PC-9 (cell line): ENCODE measurements around the gene FJX1. TPM values are rescaled to one million over a fixed set of nuclear protein-coding genes. Genes with fewer than 3 reads are reported as not detected.

Experiments used
- BruUV-seq: library from RNA; stranded (reverse); fragments of 400-500 nt; replicated peaks from 2 replicates; lab custom pipeline; 2021; lab: Mats Ljungman, UMichigan
- CTCF ChIA-PET: fragments of 300-600 bp; sonication (Branson Sonifier 250); formaldehyde crosslinking; loops from one replicate; lab custom pipeline; 2022; ENCODE audit warnings: antibody characterized with exemption; lab: Charles Lee
- POLR2A ChIA-PET: fragments of 300-600 bp; sonication (Branson Sonifier 250); formaldehyde crosslinking; loops from one replicate; lab custom pipeline; 2022; ENCODE audit warnings: antibody characterized with exemption; ENCODE audit not compliant: unreplicated experiment; lab: Charles Lee
- DNase-seq, 2 experiments: peaks; one replicate each; pipeline versions ENCODE4 v3.0.0 to v3.0.0-alpha.2; 2015 to 2022; ENCODE audit warnings: mixed read lengths in 1 of 2
- H2AFZ ChIP-seq: fragments of 200-600 bp; sonication (generic); 2 replicates; pipeline ENCODE4 v1.8.1; 2017; ENCODE audit warnings: antibody characterized with exemption
- H3F3A ChIP-seq: fragments of 200-600 bp; sonication (generic); 2 replicates; pipeline ENCODE4 v1.8.1; 2017; ENCODE audit warnings: antibody characterized with exemption, mild to moderate bottlenecking, low read depth; ENCODE audit not compliant: insufficient read depth
- H3K27ac ChIP-seq: fragments of 200-600 bp; sonication (generic); 2 replicates; pipeline ENCODE4 v1.6.1; 2016; ENCODE audit warnings: mixed run types
- H3K27me3 ChIP-seq: fragments of 200-600 bp; sonication (generic); 2 replicates; pipeline ENCODE4 v1.6.1; 2016; ENCODE audit warnings: low read depth, mixed run types; ENCODE audit not compliant: insufficient read depth
- H3K36me3 ChIP-seq: fragments of 200-600 bp; sonication (generic); 2 replicates; pipeline ENCODE4 v1.6.1; 2016; ENCODE audit warnings: low read depth, mixed run types
- H3K4me1 ChIP-seq: fragments of 200-600 bp; sonication (generic); replicated peaks from 2 replicates; pipeline ENCODE4 v1.6.1; 2016; ENCODE audit warnings: mixed run types; ENCODE audit not compliant: insufficient read depth
- H3K4me2 ChIP-seq: fragments of 200-600 bp; sonication (generic); 2 replicates; pipeline ENCODE4 v1.6.1; 2017; ENCODE audit warnings: mixed run types
- H3K4me3 ChIP-seq: fragments of 200-600 bp; sonication (generic); 2 replicates; pipeline ENCODE4 v1.6.1; 2016; ENCODE audit warnings: mixed run types
- H3K79me2 ChIP-seq: fragments of 200-600 bp; sonication (generic); 2 replicates; pipeline ENCODE4 v1.6.1; 2017; ENCODE audit warnings: low read depth, mixed run types
- H3K9me2 ChIP-seq: fragments of 200-600 bp; sonication (generic); 2 replicates; pipeline ENCODE4 v1.8.1; 2017; ENCODE audit warnings: mild to moderate bottlenecking; ENCODE audit not compliant: insufficient read depth
- H3K9me3 ChIP-seq: fragments of 200-600 bp; sonication (generic); 2 replicates; pipeline ENCODE4 v1.8.1; 2016; ENCODE audit warnings: low read depth; ENCODE audit not compliant: insufficient read depth
- H4K20me1 ChIP-seq: fragments of 200-600 bp; sonication (generic); 2 replicates; pipeline ENCODE4 v1.8.1; 2017; ENCODE audit not compliant: insufficient read depth
- EZH2 ChIP-seq: fragments of 200-600 bp; sonication (generic); IDR thresholded peaks from 2 replicates; pipeline ENCODE4 v1.8.0; 2017; ENCODE audit warnings: antibody characterized with exemption, low read depth
- intact Hi-C: fragments of 100-400 bp; cut with micrococcal nuclease; formaldehyde crosslinking; loops from one replicate; pipeline ENCODE4 v1.10.0; 2022; ENCODE audit not compliant: unreplicated experiment
- total RNA-seq: library from RNA; stranded (reverse); gene quantifications from 2 replicates; pipeline ENCODE4 v1.2.3, GENCODE V29; 2021
- TF ChIP-seq, protein P1 (sequence below): fragments of 200-600 bp; sonication (generic); conservative IDR thresholded peaks from 2 replicates; pipeline ENCODE4 v1.6.1; 2017; ENCODE audit warnings: mixed run types, antibody characterized with exemption, mild to moderate bottlenecking, moderate library complexity

Gene FJX1
- total RNA-seq, 1 experiment from 2014 or later = 14.8 TPM

DNA sequence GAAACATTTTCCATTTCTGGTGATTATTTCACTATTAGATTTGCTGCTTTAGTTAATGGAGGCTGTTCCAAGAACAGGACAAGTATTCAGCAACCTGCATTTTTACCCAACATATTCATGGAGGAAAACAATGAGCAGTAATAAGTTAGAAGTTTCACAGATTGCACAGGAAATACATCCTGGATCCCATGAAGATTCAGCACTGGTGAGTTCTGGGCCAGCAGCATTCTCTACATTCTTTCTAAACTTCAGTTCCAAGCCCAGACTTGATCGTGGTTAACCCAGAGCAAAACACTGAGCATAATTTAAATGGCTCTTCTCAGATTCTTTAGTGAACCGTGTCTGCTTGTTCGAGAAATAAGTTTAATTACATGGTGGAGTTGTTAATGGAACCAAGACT is 3.8 kb downstream of the FJX1 start:
- DNase-seq = peak; percentile 44 to 78
- TF ChIP-seq EZH2 = no peak
- H3K4me2 ChIP-seq = peak overlapping the region; percentile 99
- H3K4me1 ChIP-seq = peaks cover 32% of the 10 kb centered on the region
- ChIA-PET CTCF (interaction anchor here (1.2 kb wide), 1 partner anchor 200 kb away, joined by 5 read pairs; no protein-coding TSS in a partner anchor), POLR2A (no interaction called here)
- H3K4me3 ChIP-seq = peak overlapping the region; percentile 22; the same call in 1 of the 2 replicates
- peaks cover 4% of the 10 kb centered on the region; the same call in 1 of the 2 replicates for H3F3A ChIP-seq
- no peaks in the 10 kb centered on the region for H3K27me3 ChIP-seq
- H3K27ac ChIP-seq = peak overlapping the region; percentile 15
- H2AFZ ChIP-seq = no peak overlapping the region
- no peaks in the 10 kb centered on the region for H4K20me1 ChIP-seq
- no peaks in the 10 kb centered on the region for H3K36me3 ChIP-seq
- intact Hi-C loops = loop anchor here (1.0 kb wide), 2 partner anchors 8 to 40 kb away; partner anchors contain the start of gene TRIM44
- no TSS peak for BruUV-seq
- H3K79me2 ChIP-seq = peaks cover 28% of the 10 kb centered on the region
- no peaks in the 10 kb centered on the region for H3K9me3 ChIP-seq
- no peaks in the 10 kb centered on the region for H3K9me2 ChIP-seq

- peaks cover 6% of the 10 kb centered on the region for H3F3A ChIP-seq
- intact Hi-C loops = no loop called here
- no peak overlapping the region for H3K4me2 ChIP-seq
- POLR2A ChIA-PET = interaction anchor here (0.6 kb wide), 2 partner anchors 27 to 171 kb away, joined by 3 to 6 read pairs; no protein-coding TSS in a partner anchor
- no peaks in the 10 kb centered on the region for H3K9me3 ChIP-seq
- H3K4me3 ChIP-seq = no peak overlapping the region
- no peak for DNase-seq
- H4K20me1 ChIP-seq = no peaks in the 10 kb centered on the region
- no peaks in the 10 kb centered on the region for H3K9me2 ChIP-seq
- H3K4me1 ChIP-seq = peaks cover 27% of the 10 kb centered on the region
- peaks cover 28% of the 10 kb centered on the region for H3K79me2 ChIP-seq
- no peak overlapping the region for H3K27ac ChIP-seq
- CTCF ChIA-PET = no interaction called here
- no peak for TF ChIP-seq EZH2
- TF ChIP-seq, protein P1, sequence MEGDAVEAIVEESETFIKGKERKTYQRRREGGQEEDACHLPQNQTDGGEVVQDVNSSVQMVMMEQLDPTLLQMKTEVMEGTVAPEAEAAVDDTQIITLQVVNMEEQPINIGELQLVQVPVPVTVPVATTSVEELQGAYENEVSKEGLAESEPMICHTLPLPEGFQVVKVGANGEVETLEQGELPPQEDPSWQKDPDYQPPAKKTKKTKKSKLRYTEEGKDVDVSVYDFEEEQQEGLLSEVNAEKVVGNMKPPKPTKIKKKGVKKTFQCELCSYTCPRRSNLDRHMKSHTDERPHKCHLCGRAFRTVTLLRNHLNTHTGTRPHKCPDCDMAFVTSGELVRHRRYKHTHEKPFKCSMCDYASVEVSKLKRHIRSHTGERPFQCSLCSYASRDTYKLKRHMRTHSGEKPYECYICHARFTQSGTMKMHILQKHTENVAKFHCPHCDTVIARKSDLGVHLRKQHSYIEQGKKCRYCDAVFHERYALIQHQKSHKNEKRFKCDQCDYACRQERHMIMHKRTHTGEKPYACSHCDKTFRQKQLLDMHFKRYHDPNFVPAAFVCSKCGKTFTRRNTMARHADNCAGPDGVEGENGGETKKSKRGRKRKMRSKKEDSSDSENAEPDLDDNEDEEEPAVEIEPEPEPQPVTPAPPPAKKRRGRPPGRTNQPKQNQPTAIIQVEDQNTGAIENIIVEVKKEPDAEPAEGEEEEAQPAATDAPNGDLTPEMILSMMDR = no peak
- no peaks in the 10 kb centered on the region for H3K27me3 ChIP-seq
- BruUV-seq = no TSS peak
- no peaks in the 10 kb centered on the region for H3K36me3 ChIP-seq
- H2AFZ ChIP-seq = no peak overlapping the region
Observed at GRCh38 chr11:35623621-35624168, 5.4 kb downstream of the FJX1 start.

- no peak for DNase-seq
- intact Hi-C loops = no loop called here
- Histone ChIP-seq H3K36me3 (no peaks in the 10 kb centered on the region), H3K9me3 (no peaks in the 10 kb centered on the region), H3K4me1 (peaks cover 28% of the 10 kb centered on the region), H4K20me1 (no peaks in the 10 kb centered on the region), H3K4me2 (no peak overlapping the region), H2AFZ (no peak overlapping the region), H3K9me2 (no peaks in the 10 kb centered on the region), H3K27ac (no peak overlapping the region), H3K79me2 (peaks cover 25% of the 10 kb centered on the region), H3K4me3 (no peak overlapping the region), H3F3A (peaks cover 13% of the 10 kb centered on the region), H3K27me3 (no peaks in the 10 kb centered on the region)
- TF ChIP-seq, protein P1 = no peak
- TF ChIP-seq EZH2 = no peak
- POLR2A ChIA-PET = interaction anchor here (0.6 kb wide), 2 partner anchors 28 to 171 kb away, joined by 3 to 6 read pairs; no protein-coding TSS in a partner anchor
- no TSS peak for BruUV-seq
- CTCF ChIA-PET = interaction anchor here (0.7 kb wide), 1 partner anchor 123 kb away, joined by 3 read pairs; no protein-coding TSS in a partner anchor
Observed at GRCh38 chr11:35624316-35624715, 6.1 kb downstream of the FJX1 start.
